ENCODE data around the gene HOXA11.
A peak's percentile ranks its signal among the peaks of the same experiment; 100 is the strongest.

Gene HOXA11

DNA sequence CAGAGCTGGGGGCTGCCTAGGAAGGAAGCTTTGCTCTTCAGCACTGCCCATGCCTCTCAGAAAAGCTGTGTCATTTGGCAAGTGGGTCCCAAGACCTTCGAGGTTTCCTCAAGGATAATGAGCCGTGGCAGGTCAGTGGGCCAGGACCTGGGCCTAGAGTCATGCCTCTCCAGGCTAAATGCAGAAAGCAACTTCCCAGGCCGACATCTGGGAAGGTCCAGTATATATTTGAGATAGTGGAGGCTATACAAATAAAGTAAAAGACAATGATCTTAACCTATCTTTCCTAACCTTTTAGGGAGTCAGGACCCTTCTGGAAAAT lies 8.5 kb downstream of the HOXA11 start:
- no peak overlapping the region for H3K4me3 ChIP-seq (ENCODE audit: low read length)
- TF ChIP-seq ZNF274 (IDR thresholded peaks at IDR 0.05; ENCODE audit: low read depth, low read length), result no peak

DNA sequence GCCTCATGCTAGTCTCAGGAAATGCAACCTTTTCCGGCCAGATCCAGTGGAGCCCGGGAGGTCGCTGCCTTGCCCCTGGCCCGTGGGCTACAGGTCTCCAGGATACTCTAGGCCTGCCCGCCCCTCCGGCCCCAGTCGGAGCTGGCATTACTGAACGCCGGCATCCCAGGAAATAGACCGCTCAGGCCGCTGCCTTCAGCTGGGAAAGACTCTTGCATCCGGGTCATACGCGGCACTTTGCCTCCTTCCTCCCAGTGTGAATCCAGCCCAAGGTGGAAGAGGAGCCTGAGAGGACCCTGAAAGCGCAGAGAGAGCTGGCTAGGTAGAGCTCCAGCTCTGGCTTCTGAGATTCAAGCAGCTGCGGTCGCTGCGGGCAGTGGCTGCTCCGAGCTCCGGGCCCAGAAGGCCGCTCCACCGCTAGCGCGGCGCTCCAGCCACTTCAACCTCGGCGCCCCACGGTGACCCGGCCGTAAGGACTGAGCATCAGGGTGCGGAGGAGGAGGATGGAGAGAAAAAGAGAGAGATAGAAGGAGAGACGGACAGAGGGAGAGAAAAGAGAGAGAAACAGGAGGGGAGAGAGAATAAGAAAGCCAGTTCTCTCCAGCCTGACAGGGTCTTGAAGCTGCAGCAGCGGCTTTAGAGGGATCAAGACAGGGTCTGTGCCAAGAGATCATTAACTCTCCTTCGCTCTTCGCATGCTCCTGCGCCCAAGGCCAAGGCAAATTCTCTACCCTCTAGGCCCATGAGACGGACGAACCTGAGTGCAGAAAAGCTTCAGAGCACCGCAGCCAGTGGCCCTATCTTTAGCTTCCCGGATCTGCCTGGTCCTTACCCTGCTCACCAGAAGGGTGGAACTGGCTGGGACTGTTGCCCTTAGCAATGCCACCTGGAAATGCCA lies 9.2 kb downstream of the HOXA11 start:
- H3K4me3 ChIP-seq (ENCODE audit: low read length), result no peak overlapping the region
- no peak for TF ChIP-seq ZNF274 (IDR thresholded peaks at IDR 0.05; ENCODE audit: low read depth, low read length)

DNA sequence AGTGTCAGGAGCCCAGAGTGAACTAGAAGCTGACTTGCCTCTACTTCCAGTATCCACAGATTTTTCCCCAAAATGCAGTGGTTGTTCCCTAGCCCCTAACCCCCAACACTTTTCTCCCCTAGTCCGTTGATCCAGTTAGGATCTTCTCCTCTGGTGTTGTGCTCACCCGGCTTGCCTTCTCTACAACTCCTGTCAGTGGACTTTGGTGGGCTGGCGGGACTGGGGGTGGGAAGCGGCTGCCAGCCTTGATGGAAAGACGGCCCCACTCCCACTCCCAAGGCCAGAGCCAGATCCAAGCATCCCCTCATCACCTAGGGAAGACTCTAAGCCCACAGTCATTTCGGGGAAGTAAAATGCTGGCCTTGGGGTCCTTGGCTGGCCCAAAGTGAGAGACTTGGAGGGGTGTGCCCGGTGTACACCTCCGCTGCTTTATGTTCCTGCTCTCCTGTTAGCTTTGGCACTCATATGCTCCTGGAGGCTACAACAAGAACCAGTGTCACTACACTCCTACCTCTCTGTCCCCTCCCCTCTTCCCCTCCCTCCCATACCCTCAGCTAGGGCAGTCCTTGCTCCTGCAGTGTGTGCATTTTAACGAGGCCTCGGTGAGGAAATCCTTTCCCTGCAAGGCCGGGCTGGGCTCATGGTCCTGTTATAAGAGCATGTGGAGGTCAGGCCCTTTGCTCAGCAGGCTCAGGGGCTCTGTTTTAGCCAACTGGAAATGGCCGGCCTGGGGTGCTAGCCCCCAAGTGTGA lies 10.0 kb downstream of the HOXA11 start:
- no peak for TF ChIP-seq ZNF274 (IDR thresholded peaks at IDR 0.05; ENCODE audit: low read depth, low read length)
- H3K4me3 ChIP-seq (ENCODE audit: low read length), result no peak overlapping the region

DNA sequence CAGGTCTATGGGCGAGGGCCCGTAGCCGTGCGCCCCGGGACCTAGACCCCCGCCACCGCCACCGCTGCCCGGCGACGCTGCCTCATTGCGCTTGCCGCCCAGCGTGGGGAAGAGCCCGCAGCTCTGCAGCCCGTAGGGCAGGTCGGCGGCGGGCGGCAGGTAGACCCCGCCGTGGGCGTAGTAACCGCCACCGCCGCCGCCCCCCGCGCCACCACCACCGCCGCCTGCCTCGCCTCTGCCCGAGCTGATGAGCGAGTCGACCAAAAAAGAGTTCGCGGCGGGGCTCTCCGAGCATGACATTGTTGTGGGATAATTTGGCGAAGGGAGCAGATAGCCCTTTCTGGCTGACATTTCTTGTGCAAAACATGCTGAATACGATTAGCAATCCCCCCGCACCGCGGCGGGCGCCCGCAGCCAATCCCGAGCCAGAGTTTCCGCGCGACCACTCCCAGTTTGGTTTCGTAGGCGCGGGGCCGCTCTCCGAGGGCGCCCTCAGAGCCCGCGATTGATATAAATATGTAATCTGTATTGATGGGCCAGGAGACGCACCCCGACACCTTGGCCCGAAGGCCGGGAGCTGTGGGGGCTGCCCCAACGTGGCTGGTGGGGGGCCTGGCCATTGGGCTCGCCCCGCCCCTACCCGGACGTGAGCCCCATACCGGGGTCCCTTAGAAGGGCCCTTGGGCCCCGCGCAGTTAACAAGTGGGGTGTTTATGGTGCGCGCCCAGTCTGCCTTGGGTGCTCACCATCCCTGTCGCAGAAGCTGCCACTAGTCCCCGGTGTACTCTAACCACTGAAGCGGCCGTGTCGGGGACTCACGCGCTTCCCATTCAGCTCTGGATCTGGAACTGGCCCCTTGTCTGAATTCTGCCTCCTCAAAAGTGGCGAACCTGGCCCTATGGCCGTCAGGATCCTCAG lies 10.8 kb downstream of the HOXA11 start, which contains the start of gene HOXA10:
Gene HOXA10 (minus strand): TSS at position 365 of the 918 bp plus-strand sequence. CDS start 14 bp downstream, at position 351.
- peak within 1 kb of the TSS; percentile 8; the same call in 1 of the 2 replicates for H3K4me3 ChIP-seq (ENCODE audit: low read length)
- TF ChIP-seq ZNF274 (IDR thresholded peaks at IDR 0.05; ENCODE audit: low read depth, low read length), result no peak

DNA sequence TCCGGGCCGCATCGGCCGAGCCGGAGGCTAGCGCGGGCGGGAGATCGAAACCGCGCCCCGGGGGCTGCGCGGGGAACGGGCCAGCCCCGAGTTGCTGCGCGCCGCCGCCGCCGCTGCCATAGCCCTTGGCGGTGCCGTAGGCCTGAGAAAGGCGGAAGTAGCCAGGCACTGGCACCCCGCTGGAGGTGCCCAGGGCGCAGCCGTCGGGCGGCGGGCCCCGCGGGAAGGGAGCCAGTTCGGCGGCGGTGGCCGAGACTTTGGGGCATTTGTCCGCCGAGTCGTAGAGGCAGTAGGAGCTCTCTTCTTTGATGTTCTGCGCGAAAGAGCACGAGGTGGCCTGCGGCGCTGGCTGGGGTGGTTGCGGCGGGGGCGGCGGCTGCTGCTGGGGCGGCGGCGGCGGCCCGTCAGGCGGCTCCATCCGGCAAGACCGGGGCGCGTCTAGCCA lies 11.5 kb downstream of the HOXA11 start:
- peak overlapping the region; percentile 8; the same call in 1 of the 2 replicates for H3K4me3 ChIP-seq (ENCODE audit: low read length)
- TF ChIP-seq ZNF274 (IDR thresholded peaks at IDR 0.05; ENCODE audit: low read depth, low read length), result no peak

DNA sequence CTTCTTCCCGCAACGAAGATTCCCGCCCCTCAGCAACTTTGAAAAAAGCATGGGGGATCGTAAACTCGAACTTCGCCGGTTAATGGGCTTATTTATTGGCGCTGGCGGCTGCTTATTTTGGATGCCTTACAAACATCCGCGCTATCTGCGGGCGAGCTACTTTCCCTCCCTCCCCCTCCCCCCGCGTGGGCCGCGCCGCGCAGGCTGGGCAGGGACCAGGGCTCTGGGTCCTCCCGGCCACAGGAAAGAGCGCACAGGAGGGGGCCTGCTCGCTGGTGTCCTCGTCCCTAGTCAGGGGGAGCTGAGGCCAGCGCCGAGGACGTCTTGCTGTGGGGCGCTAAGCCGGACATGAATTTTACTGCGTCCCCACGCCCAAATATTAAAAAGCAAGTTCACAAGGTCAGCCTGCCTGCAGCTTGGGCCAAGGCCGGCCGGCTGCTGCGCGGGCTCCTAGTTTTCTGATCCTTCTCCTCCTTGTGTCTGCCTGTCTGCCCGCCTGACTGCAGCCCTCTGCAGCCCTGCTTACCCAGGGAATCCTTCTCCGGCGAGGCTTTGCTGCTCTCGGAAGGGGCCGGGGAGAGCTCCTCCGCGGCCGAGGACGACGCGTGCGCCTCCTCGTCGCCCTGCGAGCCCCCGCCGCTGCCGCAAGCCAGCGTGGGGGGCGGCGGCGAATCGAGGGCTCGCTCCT lies 12.1 kb downstream of the HOXA11 start:
- H3K4me3 ChIP-seq (ENCODE audit: low read length), result peak overlapping the region; percentile 8; the same call in 1 of the 2 replicates
- TF ChIP-seq ZNF274 (IDR thresholded peaks at IDR 0.05; ENCODE audit: low read depth, low read length), result no peak

DNA sequence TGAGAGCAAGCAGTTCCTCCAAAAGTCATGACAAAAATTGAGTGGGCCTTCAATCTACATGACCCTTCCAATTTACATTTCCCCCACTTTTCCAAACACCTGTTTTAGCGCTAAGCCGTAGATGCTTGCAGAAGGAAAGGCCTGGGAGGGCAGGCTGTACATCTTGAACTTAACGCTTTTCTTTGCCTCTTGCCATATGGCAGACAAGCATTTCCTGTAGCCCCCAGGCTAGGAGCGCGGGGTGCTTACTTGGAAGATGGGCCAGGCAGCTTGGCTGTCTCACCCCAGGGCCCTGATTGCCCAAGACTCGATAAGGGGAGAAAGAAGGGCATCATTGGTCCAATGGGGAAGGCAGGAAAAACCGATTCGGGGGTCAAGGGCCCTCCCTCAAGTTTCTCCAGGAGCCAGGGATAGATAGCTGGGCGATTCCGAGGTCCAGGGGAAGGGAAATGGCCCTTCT lies 12.7 kb downstream of the HOXA11 start:
- no peak for TF ChIP-seq ZNF274 (IDR thresholded peaks at IDR 0.05; ENCODE audit: low read depth, low read length)
- H3K4me3 ChIP-seq (ENCODE audit: low read length), result no peak overlapping the region

DNA sequence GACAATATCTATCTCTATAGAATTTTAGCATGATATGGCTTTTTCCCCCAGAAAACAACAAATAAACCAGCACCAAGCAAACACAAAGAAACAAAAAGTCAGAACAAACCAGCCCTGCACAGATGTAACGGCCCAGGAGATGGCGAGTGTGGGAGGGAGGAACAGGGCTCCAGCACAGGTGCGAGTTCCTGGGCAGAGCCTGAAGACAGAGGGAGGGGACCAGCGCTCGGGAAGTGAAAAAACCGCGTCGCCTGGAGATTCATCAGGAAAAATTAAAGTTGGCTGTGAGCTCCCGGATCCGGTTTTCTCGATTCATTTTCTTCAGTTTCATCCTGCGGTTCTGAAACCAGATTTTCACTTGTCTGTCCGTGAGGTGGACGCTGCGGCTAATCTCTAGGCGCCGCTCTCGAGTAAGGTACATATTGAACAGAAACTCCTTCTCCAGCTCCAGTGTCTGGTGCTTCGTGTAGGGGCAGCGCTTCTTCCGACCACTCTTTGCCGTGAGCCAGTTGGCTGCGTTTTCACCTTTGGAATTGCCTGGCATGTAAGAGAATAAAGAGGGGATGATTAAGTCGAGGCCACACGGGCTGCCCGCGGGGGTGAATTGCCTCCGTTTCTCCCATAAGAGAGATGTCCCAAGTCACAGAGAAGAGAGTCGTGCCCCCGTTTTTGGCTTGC lies 13.3 kb downstream of the HOXA11 start:
- no peak overlapping the region; the same call in 1 of the 2 replicates for H3K4me3 ChIP-seq (ENCODE audit: low read length)

DNA sequence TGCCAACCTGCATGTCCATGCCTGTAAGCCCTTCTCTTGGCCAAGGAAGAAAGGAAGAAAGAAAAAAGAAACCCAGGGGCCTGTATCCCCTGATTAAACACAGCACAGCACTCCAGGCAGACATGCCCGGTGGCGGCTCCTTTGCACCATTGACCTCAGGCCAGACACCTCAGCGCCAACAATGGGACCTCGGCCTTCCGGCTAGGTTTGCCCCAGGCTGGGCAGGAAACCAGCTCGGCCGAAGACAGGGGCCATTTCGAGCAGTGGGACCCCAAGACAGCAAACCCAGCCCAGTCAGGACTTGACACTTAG lies 13.8 kb downstream of the HOXA11 start:
- no peak overlapping the region; the same call in 1 of the 2 replicates for H3K4me3 ChIP-seq (ENCODE audit: low read length)
- TF ChIP-seq ZNF274 (IDR thresholded peaks at IDR 0.05; ENCODE audit: low read depth, low read length), result no peak

More for the DNA sequence above, 13.3 kb downstream of the HOXA11 start:
- TF ChIP-seq ZNF274 (IDR thresholded peaks at IDR 0.05; ENCODE audit: low read depth, low read length), result no peak

DNA sequence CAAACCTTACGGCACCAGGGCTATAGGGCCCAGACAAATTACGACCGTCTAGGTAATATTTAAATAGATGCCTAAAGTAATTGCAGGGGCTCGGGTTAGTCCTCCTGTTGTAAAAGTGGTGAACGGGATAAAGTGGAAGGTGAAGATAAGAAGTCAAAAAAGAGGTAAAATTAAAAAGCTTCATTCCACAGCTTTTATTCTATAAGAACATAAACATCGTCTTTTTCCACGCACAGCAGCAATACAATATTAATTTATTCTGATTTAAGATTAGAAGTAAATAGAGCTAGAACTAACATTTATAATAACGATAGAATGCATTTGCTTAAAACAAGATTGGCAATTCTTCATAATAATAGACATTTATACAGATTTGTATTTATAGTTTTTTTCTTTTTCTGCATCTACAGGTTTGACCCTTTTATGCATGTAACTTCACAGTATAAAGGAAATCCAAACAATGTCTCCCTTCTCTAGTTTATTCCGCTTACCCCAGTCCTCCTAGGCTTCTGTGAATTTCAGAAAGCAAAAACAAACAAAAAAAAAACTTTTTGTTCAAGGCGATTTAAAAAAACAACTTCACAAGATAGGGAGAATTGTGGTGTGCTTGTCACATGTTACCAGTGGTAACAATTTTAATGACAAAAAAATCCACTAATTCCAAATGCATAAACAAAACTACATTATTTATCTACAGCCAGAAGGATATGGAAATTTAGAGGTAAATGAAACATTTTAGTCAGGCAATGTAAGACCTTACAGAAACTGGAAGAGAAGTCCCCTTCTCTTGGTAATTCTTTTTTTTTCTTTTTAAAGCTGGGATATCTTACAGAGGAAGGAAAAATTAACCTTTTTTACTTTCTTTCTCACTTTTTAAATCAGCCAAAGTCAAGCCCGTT lies 14.4 kb downstream of the HOXA11 start:
- TF ChIP-seq ZNF274 (IDR thresholded peaks at IDR 0.05; ENCODE audit: low read depth, low read length), result no peak
- no peak overlapping the region; the same call in 1 of the 2 replicates for H3K4me3 ChIP-seq (ENCODE audit: low read length)

DNA sequence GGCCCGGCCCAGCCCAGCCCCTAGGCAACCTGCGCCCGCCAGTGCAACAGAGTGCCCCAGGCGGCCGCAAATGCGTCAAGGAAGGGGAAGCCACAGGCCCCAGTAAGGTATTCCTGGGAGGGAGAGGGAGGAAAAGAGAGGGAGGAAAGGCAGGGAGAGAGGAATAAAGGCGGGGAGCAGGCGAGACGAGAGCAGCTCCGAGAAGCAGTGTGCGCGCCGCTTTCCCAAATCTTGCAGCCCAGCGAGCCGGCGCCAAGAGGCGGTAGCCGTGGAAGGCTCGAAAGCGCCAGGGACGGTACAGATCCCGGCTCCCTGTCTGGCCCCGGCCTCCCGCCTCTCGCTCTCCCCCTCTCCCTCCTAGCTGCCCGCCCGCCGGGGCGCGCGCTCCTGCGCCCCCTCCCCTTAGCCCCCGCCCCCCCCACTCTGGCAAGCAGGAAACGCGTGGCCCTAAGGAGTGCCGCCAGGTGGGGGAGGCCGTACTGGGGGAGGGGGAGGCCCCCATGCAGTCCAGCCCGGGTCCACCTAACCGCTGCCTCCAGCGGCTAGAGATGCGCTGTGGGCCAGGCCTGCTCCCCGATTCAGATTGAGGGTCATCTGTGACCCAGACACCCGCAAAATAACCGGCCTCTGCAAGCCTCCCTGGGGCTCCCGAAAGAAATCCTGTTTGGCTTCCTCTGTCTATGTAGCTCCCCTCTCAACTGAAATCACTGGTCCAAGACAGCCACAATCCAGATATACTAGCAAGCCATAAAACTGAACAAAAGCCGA lies 15.2 kb downstream of the HOXA11 start:
- TF ChIP-seq ZNF274 (IDR thresholded peaks at IDR 0.05; ENCODE audit: low read depth, low read length), result no peak
- H3K4me3 ChIP-seq (ENCODE audit: low read length), result no peak overlapping the region; the same call in 1 of the 2 replicates
